Spleen (tissue), 7 donors: Measurements from ENCODE around the gene CSMD2.

Experiments used
- CTCF ChIP-seq, 11 experiments: fragments of 200-600 bp in 7 of 11; fragments of 450-650 bp in 4 of 11; sonication (generic) in 4 of 11; IDR thresholded peaks in 8 of 11; conservative IDR thresholded peaks in 3 of 11; 1 replicate in 7 of 11; 2 replicates in 4 of 11; pipeline versions ENCODE4 v1.4.0 to v1.8.0; 2016 to 2021; ENCODE audit warnings: antibody characterized with exemption in 11 of 11, inconsistent platforms in 4 of 11, mild to moderate bottlenecking in 1 of 11
- POLR2A ChIP-seq, 3 donors: fragments of 450-650 bp; IDR thresholded peaks; one replicate each; pipeline ENCODE4 v1.5.1; 2017; ENCODE audit warnings: antibody characterized with exemption in 3 of 3, mild to moderate bottlenecking in 1 of 3
- donor health status: DM: no; HTN: no; CAD: no; lungs with moderate emphysema.
- donor health status: DM: no; HTN: no; CAD: no.
- donor health status: DM: no; HTN: no; CAD: no.

- no peak for TF ChIP-seq CTCF (IDR thresholded peaks at IDR 0.05 in 8 of 11, conservative IDR thresholded peaks at IDR 0.05 in 3 of 11)
- TF ChIP-seq POLR2A (IDR thresholded peaks at IDR 0.05), result no peak
Measured at GRCh38 chr1:33578557-33579448, 586.2 kb downstream of the CSMD2 start.
